ENCODE measurements around the gene COMMD4. TPM values are rescaled to one million over a fixed set of nuclear protein-coding genes. Genes with fewer than 3 reads are reported as not detected.

Gene COMMD4
- polyA plus RNA-seq, 12 donors = 31.6 to 47.4 (median 37.6) TPM; not detected in 1

DNA sequence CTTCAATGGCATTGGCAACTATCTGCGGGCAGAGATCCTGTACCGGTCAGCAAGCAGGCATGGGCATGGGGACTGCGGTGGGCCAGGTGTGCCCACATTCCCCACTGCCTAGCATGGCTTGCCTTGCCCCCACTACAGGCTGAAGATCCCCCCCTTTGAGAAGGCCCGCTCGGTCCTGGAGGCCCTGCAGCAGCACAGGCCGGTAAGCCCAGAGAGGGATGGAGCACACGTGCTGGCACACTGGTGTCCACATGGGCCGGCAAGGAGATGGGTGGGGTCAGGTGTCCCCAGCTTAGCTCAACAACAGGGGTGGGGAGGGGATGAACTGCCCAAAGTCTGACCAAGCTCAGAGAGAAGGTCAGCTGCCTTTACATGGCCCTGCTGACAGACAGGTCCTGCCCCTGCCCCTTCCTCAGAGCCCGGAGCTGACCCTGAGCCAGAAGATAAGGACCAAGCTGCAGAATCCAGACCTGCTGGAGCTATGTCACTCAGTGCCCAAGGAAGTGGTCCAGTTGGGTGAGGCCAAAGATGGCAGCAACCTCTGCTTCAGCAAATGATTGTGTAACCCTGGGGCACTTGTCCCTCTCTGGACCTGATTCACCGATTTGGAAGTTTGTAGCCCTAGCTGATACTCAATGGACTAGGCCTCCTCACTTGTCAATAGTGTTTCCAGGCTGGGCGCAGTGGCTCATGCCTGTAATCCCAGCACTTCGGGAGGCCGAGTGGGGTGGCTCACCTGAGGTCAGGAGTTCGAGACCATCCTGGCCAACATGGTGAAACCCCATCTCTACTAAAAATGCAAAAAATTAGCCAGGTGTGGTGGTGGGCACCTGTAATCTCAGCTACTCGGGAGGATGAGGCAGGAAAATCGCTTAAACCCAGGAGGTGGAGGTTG lies 16.6 kb downstream of the COMMD4 start:
- no peak for DNase-seq

GRCh38 chr15:75353604-75354003 lies 17.7 kb downstream of the COMMD4 start:
- no peak for DNase-seq

DNA sequence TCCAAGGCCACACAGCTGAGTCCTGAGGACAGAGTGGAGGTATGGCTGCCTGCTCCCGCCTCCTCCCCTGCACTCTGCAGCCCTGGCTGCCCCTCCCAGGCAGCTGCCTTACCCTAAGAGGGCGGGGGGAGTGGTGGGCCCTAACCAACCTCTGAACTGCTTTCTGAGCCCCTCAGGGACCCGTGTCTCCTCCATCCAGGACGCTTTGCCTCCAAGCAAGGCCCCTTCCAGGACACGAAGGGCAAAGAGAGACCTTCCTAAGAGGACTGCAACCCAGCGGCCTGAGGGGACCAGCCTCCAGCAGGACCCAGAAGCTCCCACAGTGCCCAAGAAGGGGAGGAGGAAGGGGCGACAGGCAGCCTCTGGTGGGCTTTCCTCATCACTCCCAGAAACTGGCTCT lies 18.6 kb downstream of the COMMD4 start:
- no peak for DNase-seq

GRCh38 chr15:75355369-75355768 lies 19.5 kb downstream of the COMMD4 start:
- DNase-seq = no peak

DNA sequence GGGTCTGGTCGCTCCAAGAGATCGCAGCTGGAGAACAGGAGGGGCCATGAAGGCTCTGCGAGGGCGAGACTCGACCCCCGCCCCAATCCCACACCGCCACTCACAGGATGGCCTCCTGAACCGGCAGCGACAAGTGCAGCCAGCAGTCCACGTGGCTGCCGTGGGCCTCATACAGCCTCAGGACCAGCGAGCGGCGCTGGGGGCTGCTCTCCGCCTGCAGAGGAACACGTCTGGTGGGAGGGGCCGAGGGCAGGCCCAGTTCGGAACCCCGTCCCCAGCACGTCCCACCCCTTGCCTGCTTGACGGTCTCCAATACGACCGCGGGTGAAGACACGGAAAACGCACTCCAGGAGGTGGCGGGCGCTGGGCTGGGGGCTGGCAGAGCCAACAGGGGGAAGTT lies 20.1 kb downstream of the COMMD4 start:
- DNase-seq = no peak

DNA sequence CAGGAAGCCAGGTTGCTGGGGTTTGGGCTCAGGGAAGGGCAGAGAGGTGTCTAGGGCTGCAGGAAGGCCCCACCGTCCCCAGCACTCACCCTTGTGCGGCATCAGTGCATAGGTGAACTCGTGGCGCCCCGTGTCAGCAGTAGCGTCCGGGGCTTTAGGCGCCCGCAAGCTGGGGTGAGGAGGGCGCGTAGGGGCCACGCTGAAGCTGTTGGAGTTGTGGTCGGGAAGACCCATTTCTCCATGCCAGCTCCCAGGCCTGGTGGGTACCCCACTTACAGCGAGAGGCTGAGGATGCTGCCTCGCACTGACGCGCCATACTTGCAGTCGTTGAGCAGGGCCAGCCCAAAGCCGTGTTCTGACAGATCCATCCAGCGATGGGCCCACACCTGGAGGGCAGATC lies 20.7 kb downstream of the COMMD4 start:
- no peak for DNase-seq

DNA sequence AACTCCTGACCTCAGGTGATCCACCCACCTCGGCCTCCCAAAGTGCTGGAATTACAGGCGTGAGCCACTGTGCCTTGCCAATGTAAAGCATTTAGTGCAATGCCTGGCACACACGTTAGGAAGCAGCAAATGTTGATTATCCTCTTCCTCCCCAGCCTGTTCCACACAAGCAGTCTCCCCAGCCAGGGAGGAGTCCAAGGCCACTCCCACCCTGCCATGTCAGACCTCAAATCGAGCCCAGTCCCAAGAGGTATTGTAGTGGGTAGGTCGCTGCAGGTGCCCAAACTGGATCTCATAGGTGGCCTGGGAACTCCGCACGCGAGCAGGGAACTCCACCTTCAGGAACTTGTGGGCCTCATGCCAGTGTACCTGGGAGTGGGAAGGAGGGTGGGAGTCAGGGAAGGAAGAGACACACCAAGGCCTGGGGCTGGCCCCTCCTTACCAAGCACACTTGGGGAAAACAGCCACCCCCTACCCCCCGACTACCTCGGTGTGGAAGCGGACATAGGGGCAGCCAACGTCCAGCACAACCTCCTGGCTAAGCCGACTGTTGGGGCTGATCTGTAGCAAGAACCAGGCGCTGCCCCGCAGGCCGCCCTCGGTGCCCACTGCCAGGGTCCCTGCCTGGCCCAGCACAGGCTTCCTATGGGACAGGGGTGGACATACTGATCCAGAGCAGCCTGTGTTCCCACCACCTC lies 22.3 kb downstream of the COMMD4 start:
- no peak for DNase-seq

GRCh38 chr15:75358771-75359536 lies 23.1 kb downstream of the COMMD4 start:
- DNase-seq = no peak

DNA sequence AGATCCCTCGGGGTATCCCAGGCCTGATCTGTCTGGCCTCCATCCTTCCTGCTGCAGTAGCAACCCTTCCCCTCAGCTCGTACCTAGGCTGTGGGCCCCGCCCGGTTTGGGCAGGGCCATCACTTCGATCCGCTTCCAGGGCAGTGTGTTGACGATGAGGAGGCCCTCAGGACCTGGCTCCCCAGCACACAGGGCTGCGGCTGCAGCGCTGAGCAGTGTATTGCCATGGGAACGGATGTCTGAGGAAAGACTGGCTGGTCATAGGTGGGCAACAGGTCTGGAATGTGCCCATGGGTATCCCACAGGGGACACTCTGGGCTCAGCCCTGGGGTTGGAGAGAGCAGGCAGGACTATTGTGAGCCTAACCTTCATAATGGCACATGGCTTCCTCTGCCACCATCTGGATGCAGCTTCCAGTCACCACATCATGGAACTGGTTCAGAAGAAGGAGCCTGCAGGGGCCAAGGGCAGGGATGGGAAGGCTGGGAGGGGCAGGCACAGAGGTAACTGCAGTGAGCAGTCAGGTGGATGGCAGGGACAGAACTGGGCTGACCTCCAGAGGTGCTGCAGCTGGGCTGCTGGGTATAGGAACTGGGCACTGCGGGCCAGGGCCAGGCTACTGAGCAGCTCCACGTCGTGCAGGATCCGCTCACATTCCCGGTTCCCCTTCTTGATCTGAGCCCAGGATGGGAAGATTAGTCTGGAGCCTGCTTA lies 23.8 kb downstream of the COMMD4 start:
- DNase-seq = no peak

GRCh38 chr15:75360391-75360790 lies 24.5 kb downstream of the COMMD4 start:
- no peak for DNase-seq

DNA sequence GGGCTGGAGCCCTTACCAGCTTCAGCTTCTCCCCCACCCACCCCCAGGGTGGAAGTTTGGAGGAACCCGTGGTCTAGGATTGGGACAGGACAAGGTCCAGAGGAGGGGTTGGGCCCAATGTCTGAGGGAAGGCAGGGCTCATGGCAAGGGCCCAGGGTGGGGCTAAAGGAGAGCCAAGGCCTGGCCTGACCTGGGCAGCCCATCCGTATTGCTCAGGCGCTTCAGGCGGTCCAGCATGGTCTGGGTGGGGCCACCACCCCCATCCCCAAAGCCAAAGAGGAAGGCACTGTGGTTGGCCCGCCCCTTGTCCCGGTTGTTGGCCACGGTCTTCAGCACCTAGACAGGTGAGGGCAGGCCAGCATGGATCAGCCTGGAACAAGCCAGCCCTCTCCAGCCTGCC lies 25.0 kb downstream of the COMMD4 start:
- no peak for DNase-seq

DNA sequence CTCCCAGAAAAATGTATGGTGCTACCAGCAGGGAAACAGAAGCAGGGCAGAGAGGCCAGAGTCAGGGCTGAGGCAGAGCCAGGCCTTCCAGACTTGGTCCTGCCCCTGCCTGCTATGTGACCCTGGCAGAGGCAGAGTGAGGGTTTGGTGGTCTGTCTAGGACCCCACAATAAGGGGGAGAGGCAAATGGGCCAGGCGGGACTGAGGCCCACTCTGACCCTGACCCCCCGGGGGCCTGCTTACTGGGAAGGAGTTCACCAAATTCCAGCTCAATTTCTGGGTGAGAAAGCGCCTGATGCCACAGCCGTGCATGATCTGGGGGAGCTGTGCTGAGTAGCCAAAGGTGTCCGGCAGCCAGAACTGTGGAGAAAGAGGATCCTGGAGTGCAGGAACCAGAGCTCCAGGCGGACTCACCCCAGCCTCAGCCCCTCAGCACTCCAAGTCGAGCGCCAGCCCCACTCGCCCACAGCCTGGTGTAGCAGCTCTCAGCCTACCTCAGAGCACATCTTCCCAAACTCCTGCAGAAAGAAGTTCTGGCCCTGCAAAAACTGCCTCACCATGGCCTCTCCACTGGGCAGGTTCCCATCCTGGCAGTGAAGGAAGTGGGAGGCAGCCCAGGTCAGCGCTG lies 25.6 kb downstream of the COMMD4 start:
- DNase-seq = no peak

GRCh38 chr15:75361989-75362641 lies 26.3 kb downstream of the COMMD4 start:
- no peak for DNase-seq

GRCh38 chr15:75362642-75363249 lies 26.9 kb downstream of the COMMD4 start:
- no peak for DNase-seq

- no peak for DNase-seq
Observed at GRCh38 chr15:75363786-75364185, 27.9 kb downstream of the COMMD4 start.

DNA sequence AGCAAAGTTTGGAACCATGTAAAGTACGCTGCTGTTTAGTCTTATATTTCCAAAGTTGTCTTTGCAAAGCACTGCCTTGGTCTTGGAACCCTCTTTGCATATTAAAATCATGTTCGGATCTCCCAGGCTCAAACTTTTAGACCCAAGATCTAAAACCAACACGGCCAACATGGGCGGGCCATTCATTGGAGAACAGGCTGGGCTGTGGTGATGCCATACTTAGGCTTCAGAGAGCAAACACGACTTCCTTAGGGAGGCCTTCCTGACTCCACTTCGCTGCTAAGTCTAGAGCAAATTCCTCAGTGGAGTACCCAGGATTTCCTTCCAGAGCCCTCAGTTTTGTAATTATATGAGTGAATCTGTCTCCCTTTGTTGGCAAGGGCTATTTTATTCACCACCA lies 29.0 kb downstream of the COMMD4 start:
- DNase-seq = no peak

- DNase-seq = no peak
Observed at GRCh38 chr15:75366163-75366562, 30.3 kb downstream of the COMMD4 start.

GRCh38 chr15:75367006-75367405 lies 31.1 kb downstream of the COMMD4 start:
- no peak for DNase-seq

GRCh38 chr15:75367406-75367912 lies 31.6 kb downstream of the COMMD4 start:
- DNase-seq = no peak
